NB4 (cell line): Measurements from ENCODE around the gene ZSCAN22.

Source experiments
- DNase-seq: peaks from one replicate; pipeline ENCODE4 v3.0.0; 2010; ENCODE audit warnings: low read depth
- H3K4me3 ChIP-seq: one replicate; pipeline ENCODE4 v1.5.1; 2011; ENCODE audit warnings: mild to moderate bottlenecking, low read depth, low read length, moderate library complexity
- MYC ChIP-seq: IDR thresholded peaks from 2 replicates; pipeline ENCODE4 v1.6.1; 2011; ENCODE audit warnings: low read depth, low read length
- POLR2A ChIP-seq: IDR thresholded peaks from 2 replicates; pipeline ENCODE4 v1.6.1; 2011; ENCODE audit warnings: mild to moderate bottlenecking; ENCODE audit not compliant: insufficient read length; ENCODE audit errors: extremely low read depth
- TF ChIP-seq, protein P1 (sequence below): IDR thresholded peaks from 2 replicates; pipeline ENCODE4 v1.6.1; 2011; ENCODE audit warnings: low read depth, low read length
- TF ChIP-seq, protein P2 (sequence below): IDR thresholded peaks from one replicate; pipeline ENCODE4 v1.5.1; 2012; ENCODE audit warnings: low read depth, low read length

ZSCAN22 gene

GRCh38 chr19:58355215-58355796 is 28.5 kb downstream of the ZSCAN22 start:
- TF ChIP-seq, protein P1, sequence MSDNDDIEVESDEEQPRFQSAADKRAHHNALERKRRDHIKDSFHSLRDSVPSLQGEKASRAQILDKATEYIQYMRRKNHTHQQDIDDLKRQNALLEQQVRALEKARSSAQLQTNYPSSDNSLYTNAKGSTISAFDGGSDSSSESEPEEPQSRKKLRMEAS: no peak
- TF ChIP-seq MYC: no peak
- no peak for TF ChIP-seq POLR2A
- TF ChIP-seq, protein P2, sequence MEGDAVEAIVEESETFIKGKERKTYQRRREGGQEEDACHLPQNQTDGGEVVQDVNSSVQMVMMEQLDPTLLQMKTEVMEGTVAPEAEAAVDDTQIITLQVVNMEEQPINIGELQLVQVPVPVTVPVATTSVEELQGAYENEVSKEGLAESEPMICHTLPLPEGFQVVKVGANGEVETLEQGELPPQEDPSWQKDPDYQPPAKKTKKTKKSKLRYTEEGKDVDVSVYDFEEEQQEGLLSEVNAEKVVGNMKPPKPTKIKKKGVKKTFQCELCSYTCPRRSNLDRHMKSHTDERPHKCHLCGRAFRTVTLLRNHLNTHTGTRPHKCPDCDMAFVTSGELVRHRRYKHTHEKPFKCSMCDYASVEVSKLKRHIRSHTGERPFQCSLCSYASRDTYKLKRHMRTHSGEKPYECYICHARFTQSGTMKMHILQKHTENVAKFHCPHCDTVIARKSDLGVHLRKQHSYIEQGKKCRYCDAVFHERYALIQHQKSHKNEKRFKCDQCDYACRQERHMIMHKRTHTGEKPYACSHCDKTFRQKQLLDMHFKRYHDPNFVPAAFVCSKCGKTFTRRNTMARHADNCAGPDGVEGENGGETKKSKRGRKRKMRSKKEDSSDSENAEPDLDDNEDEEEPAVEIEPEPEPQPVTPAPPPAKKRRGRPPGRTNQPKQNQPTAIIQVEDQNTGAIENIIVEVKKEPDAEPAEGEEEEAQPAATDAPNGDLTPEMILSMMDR: no peak
- no peak for DNase-seq
- no peak overlapping the region for H3K4me3 ChIP-seq

GRCh38 chr19:58355908-58356765 is 29.3 kb downstream of the ZSCAN22 start:
- DNase-seq: no peak
- no peak overlapping the region for H3K4me3 ChIP-seq
- no peak for TF ChIP-seq POLR2A
- TF ChIP-seq, protein P1: no peak
- TF ChIP-seq, protein P2: no peak
- no peak for TF ChIP-seq MYC

DNA sequence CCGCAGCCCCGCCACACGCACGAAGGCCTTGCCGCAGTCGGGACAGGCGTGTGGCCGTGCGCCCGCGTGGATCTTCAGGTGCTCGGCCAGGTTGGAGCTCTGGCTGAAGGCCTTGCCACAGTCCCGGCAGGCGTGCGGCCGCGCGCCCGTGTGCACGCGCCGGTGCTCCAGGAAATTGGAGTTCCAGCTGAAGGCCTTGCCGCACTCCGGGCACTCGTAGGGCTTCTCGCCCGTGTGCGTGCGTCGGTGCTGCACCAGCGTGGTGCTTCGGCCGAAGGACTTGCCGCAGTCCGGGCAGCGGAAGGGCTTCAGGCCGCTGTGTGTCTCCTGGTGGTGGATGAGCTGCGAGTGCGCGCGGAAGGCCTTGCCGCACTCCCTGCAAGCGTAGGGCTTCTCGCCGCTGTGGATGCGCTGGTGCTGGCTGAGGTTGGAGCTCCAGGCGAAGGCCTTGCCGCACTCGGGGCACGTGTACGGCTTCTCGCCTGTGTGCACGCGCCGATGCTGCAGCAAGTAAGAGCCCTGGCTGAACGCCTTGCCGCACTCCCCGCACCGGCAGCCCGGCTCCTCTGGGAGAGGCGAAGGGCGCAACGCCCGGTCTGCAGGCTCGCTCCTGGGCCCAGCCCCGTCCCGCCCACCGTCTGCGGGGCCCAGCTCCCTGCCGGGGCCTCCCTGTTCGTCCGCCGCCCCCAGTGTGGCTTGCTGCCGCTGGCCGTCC is 30.1 kb downstream of the ZSCAN22 start:
- TF ChIP-seq, protein P2: no peak
- TF ChIP-seq, protein P1: no peak
- no peak for TF ChIP-seq MYC
- no peak for TF ChIP-seq POLR2A
- DNase-seq: no peak
- no peak overlapping the region for H3K4me3 ChIP-seq

- H3K4me3 ChIP-seq: no peak overlapping the region
- DNase-seq: no peak
- TF ChIP-seq MYC (no peak), POLR2A (no peak)
- TF ChIP-seq, protein P2: no peak
- TF ChIP-seq, protein P1: no peak
Measured at GRCh38 chr19:58357481-58358145, 30.8 kb downstream of the ZSCAN22 start.

- peak overlapping the region; percentile 88 for H3K4me3 ChIP-seq
- TF ChIP-seq POLR2A (no peak), MYC (no peak)
- TF ChIP-seq, protein P2: no peak
- TF ChIP-seq, protein P1: no peak; the same call in 1 of the 2 replicates
- DNase-seq: peak; percentile 78
Measured at GRCh38 chr19:58361900-58362271, 35.1 kb downstream of the ZSCAN22 start.
